WI38 (cell line): Measurements from ENCODE around the gene SET.
"Not testable (repeated sequence)": the region's sequence is repeated elsewhere in the genome, so short reads cannot be mapped to it uniquely, and the experiment has no call there.

Source experiments
- H3K4me3 ChIP-seq: 2 replicates; pipeline ENCODE4 v1.5.1; 2011; ENCODE audit warnings: low read depth, mild to moderate bottlenecking, control low read depth, low read length
- CTCF ChIP-seq: IDR thresholded peaks from 2 replicates; pipeline ENCODE4 v1.5.1; 2012; ENCODE audit warnings: low read depth, mild to moderate bottlenecking, control low read depth, low read length

The SET gene

GRCh38 chr9:128654481-128654880 is 34.5 kb upstream of the SET start:
- H3K4me3 ChIP-seq = no peak overlapping the region
- no peak for TF ChIP-seq CTCF

- H3K4me3 ChIP-seq = peak within 1 kb of the TSS; percentile 69
- no peak for TF ChIP-seq CTCF
Measured at GRCh38 chr9:128656416-128657343, 32.3 kb upstream of the SET start, which contains the start of gene DYNC2I2. Gene DYNC2I2, minus strand, starts transcription at chr9:128656847. Its CDS starts 121 bp downstream, at chr9:128656726.

GRCh38 chr9:128657344-128657704 is 31.7 kb upstream of the SET start:
- no peak for TF ChIP-seq CTCF
- no peak overlapping the region; the same call in 1 of the 2 replicates for H3K4me3 ChIP-seq

- no peak for TF ChIP-seq CTCF
- H3K4me3 ChIP-seq = no peak overlapping the region
Measured at GRCh38 chr9:128657796-128658195, 31.2 kb upstream of the SET start.

- not testable (repeated sequence) for H3K4me3 ChIP-seq
Measured at GRCh38 chr9:128666481-128666941, 22.5 kb upstream of the SET start.

GRCh38 chr9:128669786-128670185 is 19.2 kb upstream of the SET start:
- H3K4me3 ChIP-seq = no peak overlapping the region
- no peak for TF ChIP-seq CTCF

GRCh38 chr9:128675382-128675781 is 13.6 kb upstream of the SET start:
- no peak overlapping the region for H3K4me3 ChIP-seq
- no peak for TF ChIP-seq CTCF
